ENCODE data around the gene NDUFAF8. TPM values are rescaled to one million over a fixed set of nuclear protein-coding genes. Genes with fewer than 3 reads are reported as not detected.

NDUFAF8 gene
- total RNA-seq, 1 donor from 2014 or later = 7.8 TPM

GRCh38 chr17:81200695-81201580 is 38.2 kb upstream of the NDUFAF8 start:
- peak; percentile 32 for DNase-seq

GRCh38 chr17:81202318-81202717 is 36.8 kb upstream of the NDUFAF8 start:
- DNase-seq = no peak

- DNase-seq = no peak
These were observed 36.0 kb upstream of the NDUFAF8 start for GRCh38 chr17:81203136-81203535.

- no peak for DNase-seq
These were observed 34.5 kb upstream of the NDUFAF8 start for GRCh38 chr17:81204578-81204977.

GRCh38 chr17:81206166-81206565 is 33.0 kb upstream of the NDUFAF8 start:
- no peak for DNase-seq

- no peak for DNase-seq
These were observed 32.5 kb upstream of the NDUFAF8 start for GRCh38 chr17:81206657-81207056.

- DNase-seq = no peak
These were observed 31.2 kb upstream of the NDUFAF8 start for GRCh38 chr17:81207610-81208581.

- DNase-seq = no peak
These were observed 30.5 kb upstream of the NDUFAF8 start for GRCh38 chr17:81208651-81209050.

GRCh38 chr17:81209141-81209540 is 30.0 kb upstream of the NDUFAF8 start:
- no peak for DNase-seq

- DNase-seq = no peak
These were observed 28.7 kb upstream of the NDUFAF8 start for GRCh38 chr17:81210466-81210865.

- no peak for DNase-seq
These were observed 28.2 kb upstream of the NDUFAF8 start for GRCh38 chr17:81210868-81211267.

- no peak for DNase-seq
These were observed 26.8 kb upstream of the NDUFAF8 start for GRCh38 chr17:81212365-81212764.

GRCh38 chr17:81213978-81214377 is 25.1 kb upstream of the NDUFAF8 start:
- no peak for DNase-seq

- no peak for DNase-seq
These were observed 21.6 kb upstream of the NDUFAF8 start for GRCh38 chr17:81217491-81217890.

- DNase-seq = no peak
These were observed 20.7 kb upstream of the NDUFAF8 start for GRCh38 chr17:81218459-81218858.

- no peak for DNase-seq
These were observed 20.1 kb upstream of the NDUFAF8 start for GRCh38 chr17:81218991-81219390.

- DNase-seq = no peak
These were observed 19.5 kb upstream of the NDUFAF8 start for GRCh38 chr17:81219476-81220180.

- DNase-seq = no peak
These were observed 17.7 kb upstream of the NDUFAF8 start for GRCh38 chr17:81221371-81221841.

- no peak for DNase-seq
These were observed 17.1 kb upstream of the NDUFAF8 start for GRCh38 chr17:81221842-81222619.

GRCh38 chr17:81222620-81222905 is 16.6 kb upstream of the NDUFAF8 start:
- DNase-seq = no peak

- DNase-seq = peak; percentile 99
These were observed 16.0 kb upstream of the NDUFAF8 start, which contains the start of gene CEP131 for GRCh38 chr17:81222906-81223761. Gene CEP131 (minus strand): TSS chr17:81222965. CDS start chr17:81220056, 2,909 bp downstream.
